Vagina (tissue), 2 donors: Measurements from ENCODE around the gene NPW.

ENCODE experiments used
- CTCF ChIP-seq, 3 experiments: fragments of 450-650 bp in 2 of 3; fragments of 200-600 bp in 1 of 3; sonication (generic) in 1 of 3; IDR thresholded peaks; one replicate each; pipeline ENCODE4 v1.5.1; 2017 to 2019; ENCODE audit warnings: antibody characterized with exemption in 3 of 3, mild to moderate bottlenecking in 2 of 3, moderate library complexity in 2 of 3
- POLR2A ChIP-seq, 2 donors: fragments of 450-650 bp; IDR thresholded peaks; one replicate each; pipeline ENCODE4 v1.6.1; 2017; ENCODE audit warnings: antibody characterized with exemption in 2 of 2, mild to moderate bottlenecking in 2 of 2, moderate library complexity in 2 of 2
- POLR2AphosphoS5 ChIP-seq, 2 donors: sonication (generic); formaldehyde crosslinking; IDR thresholded peaks; one replicate each; pipeline ENCODE4 v1.9.0; 2017; ENCODE audit warnings: antibody characterized with exemption in 2 of 2, mild to moderate bottlenecking in 2 of 2, low read depth in 1 of 2; ENCODE audit not compliant: insufficient read depth in 1 of 2

DNA sequence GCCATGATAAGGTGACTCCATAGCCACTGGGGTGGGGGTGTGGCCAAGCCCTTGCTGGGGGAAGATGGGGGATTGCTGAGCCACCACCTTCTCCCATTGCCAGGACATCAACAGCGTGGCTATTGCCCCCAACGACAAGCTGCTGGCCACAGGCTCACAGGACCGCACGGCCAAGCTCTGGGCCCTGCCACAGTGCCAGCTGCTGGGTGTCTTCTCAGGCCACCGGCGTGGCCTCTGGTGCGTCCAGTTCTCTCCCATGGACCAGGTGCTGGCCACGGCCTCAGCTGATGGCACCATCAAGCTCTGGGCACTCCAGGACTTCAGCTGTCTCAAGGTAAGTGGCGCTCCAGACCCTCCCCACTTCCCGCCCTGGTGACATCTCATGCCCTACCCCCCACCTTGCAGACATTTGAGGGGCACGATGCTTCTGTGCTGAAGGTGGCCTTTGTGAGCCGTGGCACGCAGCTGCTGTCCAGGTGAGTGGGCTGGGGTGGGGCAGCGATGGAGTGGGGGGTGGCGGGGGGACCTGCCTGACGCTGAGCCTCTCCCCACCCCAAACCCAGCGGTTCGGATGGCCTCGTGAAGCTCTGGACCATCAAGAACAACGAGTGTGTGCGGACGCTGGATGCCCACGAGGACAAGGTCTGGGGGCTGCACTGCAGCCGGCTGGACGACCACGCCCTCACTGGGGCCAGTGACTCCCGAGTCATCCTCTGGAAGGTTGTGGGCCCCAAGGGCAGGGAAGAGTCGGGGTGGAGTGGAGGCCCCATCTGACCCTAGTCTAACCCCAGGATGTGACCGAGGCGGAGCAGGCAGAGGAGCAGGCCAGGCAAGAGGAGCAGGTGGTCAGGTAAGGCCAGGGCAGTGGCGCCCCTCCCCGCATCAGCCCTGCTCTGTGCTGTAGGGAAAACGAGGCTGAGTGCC is 42.4 kb upstream of the NPW start:
- TF ChIP-seq POLR2A (IDR thresholded peaks at IDR 0.05) (no peak), POLR2AphosphoS5 (IDR thresholded peaks at IDR 0.05; ENCODE audit: insufficient read depth in 1 of 2, low read depth in 1 of 2) (no peak), CTCF (IDR thresholded peaks at IDR 0.05) (no peak)
